ENCODE measurements around the gene DMRT1.
A peak's percentile ranks its signal among the peaks of the same experiment; 100 is the strongest.

The DMRT1 gene

DNA sequence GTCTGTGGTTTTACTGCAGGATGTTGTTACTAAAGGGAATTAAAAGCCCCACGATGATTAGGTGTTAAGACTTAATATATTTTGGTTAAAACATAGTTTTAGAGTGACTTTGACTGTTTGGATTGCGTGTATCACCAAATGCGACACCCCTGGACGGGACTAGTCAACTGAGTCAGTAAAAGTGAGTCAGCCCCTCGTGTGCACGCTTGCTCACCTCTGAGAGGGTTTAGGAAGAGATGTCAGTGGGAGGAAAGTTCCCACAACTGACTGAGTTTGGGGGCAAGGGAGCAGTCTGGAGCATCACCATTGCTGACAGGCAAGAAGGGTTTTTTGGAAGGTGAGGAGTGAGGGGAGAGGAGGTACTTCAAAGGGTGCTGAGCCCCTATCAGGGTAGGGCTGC lies 120.5 kb downstream of the DMRT1 start:
- TF ChIP-seq MYC (IDR thresholded peaks at IDR 0.05; ENCODE audit: low read depth, low read length) (no peak), POLR2A (IDR thresholded peaks at IDR 0.05; ENCODE audit: extremely low read depth, insufficient read length) (no peak)
- TF ChIP-seq, protein P1, sequence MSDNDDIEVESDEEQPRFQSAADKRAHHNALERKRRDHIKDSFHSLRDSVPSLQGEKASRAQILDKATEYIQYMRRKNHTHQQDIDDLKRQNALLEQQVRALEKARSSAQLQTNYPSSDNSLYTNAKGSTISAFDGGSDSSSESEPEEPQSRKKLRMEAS (IDR thresholded peaks at IDR 0.05; ENCODE audit: low read depth, low read length), result no peak
- TF ChIP-seq, protein P2, sequence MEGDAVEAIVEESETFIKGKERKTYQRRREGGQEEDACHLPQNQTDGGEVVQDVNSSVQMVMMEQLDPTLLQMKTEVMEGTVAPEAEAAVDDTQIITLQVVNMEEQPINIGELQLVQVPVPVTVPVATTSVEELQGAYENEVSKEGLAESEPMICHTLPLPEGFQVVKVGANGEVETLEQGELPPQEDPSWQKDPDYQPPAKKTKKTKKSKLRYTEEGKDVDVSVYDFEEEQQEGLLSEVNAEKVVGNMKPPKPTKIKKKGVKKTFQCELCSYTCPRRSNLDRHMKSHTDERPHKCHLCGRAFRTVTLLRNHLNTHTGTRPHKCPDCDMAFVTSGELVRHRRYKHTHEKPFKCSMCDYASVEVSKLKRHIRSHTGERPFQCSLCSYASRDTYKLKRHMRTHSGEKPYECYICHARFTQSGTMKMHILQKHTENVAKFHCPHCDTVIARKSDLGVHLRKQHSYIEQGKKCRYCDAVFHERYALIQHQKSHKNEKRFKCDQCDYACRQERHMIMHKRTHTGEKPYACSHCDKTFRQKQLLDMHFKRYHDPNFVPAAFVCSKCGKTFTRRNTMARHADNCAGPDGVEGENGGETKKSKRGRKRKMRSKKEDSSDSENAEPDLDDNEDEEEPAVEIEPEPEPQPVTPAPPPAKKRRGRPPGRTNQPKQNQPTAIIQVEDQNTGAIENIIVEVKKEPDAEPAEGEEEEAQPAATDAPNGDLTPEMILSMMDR (IDR thresholded peaks at IDR 0.05; ENCODE audit: low read depth, low read length), result no peak
- no peak for DNase-seq (ENCODE audit: low read depth)
- H3K4me3 ChIP-seq (ENCODE audit: low read depth, low read length), result no peak overlapping the region

DNA sequence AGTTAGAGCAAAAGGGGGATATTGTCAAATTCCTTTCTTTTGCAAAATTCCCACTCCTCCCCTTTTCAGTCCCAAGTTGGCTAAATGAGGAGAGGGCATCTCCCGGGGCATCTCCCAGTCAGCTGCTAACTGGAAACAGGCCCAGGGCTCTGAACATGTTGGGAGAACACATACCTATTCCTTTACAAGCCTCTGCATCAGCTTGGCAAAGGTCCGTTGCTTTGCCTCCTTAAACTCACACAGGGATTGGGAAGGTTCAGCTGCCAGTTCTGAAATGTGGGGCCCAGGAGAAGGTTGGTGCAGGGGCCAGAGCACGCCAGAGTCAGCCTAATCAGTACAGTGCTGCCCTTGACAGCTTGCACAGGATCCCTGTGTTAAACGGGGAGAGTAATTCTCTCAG lies 124.0 kb downstream of the DMRT1 start:
- DNase-seq (ENCODE audit: low read depth), result no peak
- no peak for TF ChIP-seq MYC (IDR thresholded peaks at IDR 0.05; ENCODE audit: low read depth, low read length)
- TF ChIP-seq, protein P1 (IDR thresholded peaks at IDR 0.05; ENCODE audit: low read depth, low read length), result no peak
- TF ChIP-seq, protein P2 (IDR thresholded peaks at IDR 0.05; ENCODE audit: low read depth, low read length), result no peak
- no peak for TF ChIP-seq POLR2A (IDR thresholded peaks at IDR 0.05; ENCODE audit: extremely low read depth, insufficient read length)
- H3K4me3 ChIP-seq (ENCODE audit: low read depth, low read length), result no peak overlapping the region

DNA sequence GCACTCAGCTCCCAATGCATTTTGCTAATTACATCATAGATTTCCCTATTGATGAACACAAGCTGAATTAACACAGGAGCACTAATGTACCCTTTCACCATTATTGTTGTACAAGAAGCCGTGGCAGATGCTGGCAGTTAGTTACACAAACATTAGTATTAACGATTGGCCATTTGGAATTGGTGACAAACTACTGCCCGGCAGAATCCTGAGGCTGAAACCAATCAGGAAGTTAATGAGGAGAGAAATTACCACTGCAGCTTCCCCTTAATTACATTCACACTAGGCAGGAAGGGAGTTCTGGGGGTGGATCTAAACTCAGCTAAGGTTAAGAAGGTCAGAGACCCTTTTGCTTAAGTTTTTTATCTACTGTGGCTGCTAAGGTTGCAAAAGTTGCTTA lies 125.4 kb downstream of the DMRT1 start:
- no peak overlapping the region for H3K4me3 ChIP-seq (ENCODE audit: low read depth, low read length)
- DNase-seq (ENCODE audit: low read depth), result peak; percentile 74
- TF ChIP-seq POLR2A (IDR thresholded peaks at IDR 0.05; ENCODE audit: extremely low read depth, insufficient read length) (no peak), MYC (IDR thresholded peaks at IDR 0.05; ENCODE audit: low read depth, low read length) (no peak)
- TF ChIP-seq, protein P1 (IDR thresholded peaks at IDR 0.05; ENCODE audit: low read depth, low read length), result 0 out of 2 replicates have a peak, but pooled peaks have one; percentile 4
- TF ChIP-seq, protein P2 (IDR thresholded peaks at IDR 0.05; ENCODE audit: low read depth, low read length), result no peak

DNA sequence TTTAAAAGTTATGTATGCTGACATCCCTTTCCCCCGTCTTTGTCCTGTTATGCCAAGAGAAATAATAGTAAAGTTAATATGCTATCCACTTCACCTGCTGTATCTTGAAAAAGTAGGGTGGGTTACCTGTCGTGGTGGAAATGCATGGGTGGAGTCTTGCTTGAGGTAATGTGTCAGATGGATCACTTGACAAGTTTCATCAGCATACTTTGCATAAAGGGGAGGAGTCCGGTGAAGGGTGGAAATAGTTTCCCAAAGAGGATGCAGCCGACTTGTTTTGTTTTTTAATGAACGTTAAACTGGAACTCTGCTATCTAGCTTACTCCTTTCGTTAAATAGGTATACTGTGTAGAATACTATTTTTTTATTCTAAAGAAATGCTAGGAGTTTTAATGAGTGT lies 125.9 kb downstream of the DMRT1 start:
- peak overlapping the region; percentile 33 for H3K4me3 ChIP-seq (ENCODE audit: low read depth, low read length)
- TF ChIP-seq, protein P2 (IDR thresholded peaks at IDR 0.05; ENCODE audit: low read depth, low read length), result no peak
- TF ChIP-seq POLR2A (IDR thresholded peaks at IDR 0.05; ENCODE audit: extremely low read depth, insufficient read length) (no peak), MYC (IDR thresholded peaks at IDR 0.05; ENCODE audit: low read depth, low read length) (no peak)
- TF ChIP-seq, protein P1 (IDR thresholded peaks at IDR 0.05; ENCODE audit: low read depth, low read length), result no peak
- peak; percentile 53 for DNase-seq (ENCODE audit: low read depth)

DNA sequence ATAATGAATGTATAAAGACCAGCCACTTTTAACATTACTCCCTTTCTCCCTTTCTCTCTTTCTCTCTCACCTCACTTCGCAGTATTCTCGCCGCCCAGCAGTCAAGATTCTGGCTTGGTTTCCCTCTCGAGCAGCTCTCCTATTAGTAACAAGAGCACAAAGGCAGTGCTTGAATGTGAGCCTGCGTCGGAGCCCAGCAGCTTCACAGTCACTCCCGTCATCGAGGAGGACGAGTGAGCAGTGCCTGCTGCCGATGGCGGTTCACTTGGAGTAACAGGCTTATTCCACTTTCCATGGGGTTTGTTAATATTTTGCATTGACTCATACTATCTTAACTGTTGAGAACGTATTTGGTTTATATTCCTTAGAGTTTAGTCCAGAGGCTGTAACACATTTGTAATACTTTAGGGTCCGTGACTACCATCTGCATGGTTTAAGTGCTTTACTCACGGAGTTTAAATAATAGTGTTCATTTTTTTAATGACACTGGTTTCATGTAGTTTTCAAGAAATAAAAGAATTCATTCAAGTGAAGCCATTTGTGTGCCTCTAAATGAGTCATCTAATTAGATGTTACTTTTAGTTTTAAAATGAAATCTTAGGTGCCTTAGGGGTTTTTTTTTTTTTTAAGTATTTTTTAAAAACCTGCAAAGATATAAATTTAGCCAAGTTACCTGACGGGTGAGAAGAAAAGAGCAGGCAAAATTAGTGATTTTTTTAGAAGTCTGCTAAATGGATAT lies 126.6 kb downstream of the DMRT1 start:
- H3K4me3 ChIP-seq (ENCODE audit: low read depth, low read length), result peak overlapping the region; percentile 33
- TF ChIP-seq, protein P2 (IDR thresholded peaks at IDR 0.05; ENCODE audit: low read depth, low read length), result no peak
- no peak for TF ChIP-seq POLR2A (IDR thresholded peaks at IDR 0.05; ENCODE audit: extremely low read depth, insufficient read length)
- TF ChIP-seq MYC (IDR thresholded peaks at IDR 0.05; ENCODE audit: low read depth, low read length), result no peak
- TF ChIP-seq, protein P1 (IDR thresholded peaks at IDR 0.05; ENCODE audit: low read depth, low read length), result no peak
- DNase-seq (ENCODE audit: low read depth), result peak; percentile 66
